CD4-positive, alpha-beta T cell treated with Interleukin-4 for 4 hours (primary cell): Measurements from ENCODE around the gene MB.
"Not testable (repeated sequence)": the region's sequence is repeated elsewhere in the genome, so short reads cannot be mapped to it uniquely, and the experiment has no call there.

Experiments
- DNase-seq: peaks from one replicate; pipeline ENCODE4 v3.0.0-alpha.2; 2020

Gene MB

GRCh38 chr22:35637254-35637653 is 20.1 kb upstream of the MB start:
- DNase-seq = no peak

GRCh38 chr22:35634943-35635540 is 17.9 kb upstream of the MB start:
- no peak for DNase-seq

- no peak for DNase-seq
These were observed 16.9 kb upstream of the MB start for GRCh38 chr22:35634015-35634414.

- no peak for DNase-seq
These were observed 16.4 kb upstream of the MB start for GRCh38 chr22:35633520-35633919.

GRCh38 chr22:35632935-35633334 is 15.8 kb upstream of the MB start:
- DNase-seq = no peak

GRCh38 chr22:35631597-35631996 is 14.5 kb upstream of the MB start:
- no peak for DNase-seq

GRCh38 chr22:35630891-35631290 is 13.8 kb upstream of the MB start:
- DNase-seq = no peak

GRCh38 chr22:35630387-35630793 is 13.3 kb upstream of the MB start:
- no peak for DNase-seq

GRCh38 chr22:35629406-35630216 is 12.5 kb upstream of the MB start:
- DNase-seq = peak; percentile 73

- no peak for DNase-seq
These were observed 11.6 kb upstream of the MB start for GRCh38 chr22:35628732-35629131.

GRCh38 chr22:35627267-35628041 is 10.3 kb upstream of the MB start:
- DNase-seq = peak; percentile 57

GRCh38 chr22:35625763-35626432 is 8.8 kb upstream of the MB start:
- no peak for DNase-seq

GRCh38 chr22:35624547-35624946 is 7.4 kb upstream of the MB start:
- no peak for DNase-seq

- not testable (repeated sequence) for DNase-seq
These were observed 6.8 kb upstream of the MB start for GRCh38 chr22:35623885-35624284.

- DNase-seq = no peak
These were observed 5.2 kb upstream of the MB start for GRCh38 chr22:35622191-35622913.

GRCh38 chr22:35621451-35621850 is 4.3 kb upstream of the MB start:
- DNase-seq = no peak

- no peak for DNase-seq
These were observed 3.6 kb upstream of the MB start for GRCh38 chr22:35620624-35621251.

GRCh38 chr22:35619336-35620094 is 2.4 kb upstream of the MB start:
- no peak for DNase-seq

GRCh38 chr22:35618427-35619223 is 1.5 kb upstream of the MB start:
- no peak for DNase-seq

GRCh38 chr22:35616043-35616442 is 1.1 kb downstream of the MB start:
- no peak for DNase-seq
